GM19043 (cell line): ENCODE data around the gene TRAPPC4.
"Not testable (repeated sequence)": the region's sequence is repeated elsewhere in the genome, so short reads cannot be mapped to it uniquely, and the experiment has no call there.

Experiments used
- ATAC-seq: cut with Tn5 transposase; IDR thresholded peaks from one replicate; pipeline ENCODE4 v1.9.1; 2021; ENCODE audit warnings: low read depth; ENCODE audit not compliant: unreplicated experiment

TRAPPC4 gene

DNA sequence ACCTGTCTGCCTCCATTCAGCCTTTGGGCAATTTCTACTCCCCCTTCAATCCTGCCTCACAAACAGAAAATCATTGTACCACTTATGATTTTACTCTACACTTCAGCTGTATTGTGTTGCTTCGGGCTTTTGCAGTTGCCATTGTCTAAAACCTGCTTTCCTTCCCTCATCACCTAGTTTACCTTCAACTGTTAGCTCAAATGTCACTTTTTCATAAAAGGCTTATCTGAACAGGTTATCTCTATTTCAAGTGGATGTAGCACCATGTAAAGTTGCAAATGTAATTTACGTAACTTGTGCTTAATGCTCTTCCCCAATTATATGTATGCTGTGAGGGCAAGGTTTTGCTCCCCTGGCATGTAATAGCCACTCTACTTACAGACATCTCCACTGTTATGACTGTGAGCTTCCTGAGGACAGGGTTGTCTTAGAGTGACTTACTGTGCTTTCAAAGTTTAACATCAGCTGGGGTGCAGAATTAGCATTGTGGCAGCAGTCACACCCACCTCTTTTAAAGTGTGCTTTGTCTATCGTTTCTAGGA lies 5.9 kb upstream of the TRAPPC4 start:
- ATAC-seq = no peak

DNA sequence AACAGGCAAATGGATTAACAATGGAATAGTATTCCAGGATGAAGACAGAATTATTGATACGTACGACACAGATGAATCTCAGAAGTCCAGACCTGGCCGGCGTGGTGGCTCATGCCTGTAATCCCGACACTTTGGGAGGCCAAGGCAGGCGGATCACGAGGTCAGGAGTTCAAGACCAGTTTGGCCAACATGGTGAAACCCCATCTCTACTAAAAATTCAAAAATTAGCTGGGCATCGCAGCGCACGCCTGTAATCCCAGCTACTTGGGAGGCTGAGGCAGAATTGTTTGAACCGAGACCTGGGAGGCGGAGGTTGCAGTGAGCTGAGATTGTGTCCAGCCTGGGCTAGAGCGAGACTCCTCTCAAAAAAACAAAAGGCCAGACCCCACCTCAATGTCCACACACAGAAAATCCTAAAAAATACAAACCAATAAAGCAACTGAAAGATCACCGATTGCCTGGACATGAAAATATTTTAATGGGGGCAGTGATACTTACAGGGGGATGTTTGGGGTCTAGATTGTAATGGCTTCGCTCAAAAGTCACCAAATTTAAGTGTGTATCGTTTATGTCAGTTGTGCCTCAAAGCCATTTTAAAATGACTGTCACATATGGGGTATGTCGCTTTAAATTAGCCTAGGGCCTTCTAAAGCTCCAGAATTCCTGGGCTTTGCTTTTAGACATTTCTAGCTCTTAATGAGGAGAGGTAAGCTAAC lies 4.2 kb upstream of the TRAPPC4 start:
- no peak for ATAC-seq

DNA sequence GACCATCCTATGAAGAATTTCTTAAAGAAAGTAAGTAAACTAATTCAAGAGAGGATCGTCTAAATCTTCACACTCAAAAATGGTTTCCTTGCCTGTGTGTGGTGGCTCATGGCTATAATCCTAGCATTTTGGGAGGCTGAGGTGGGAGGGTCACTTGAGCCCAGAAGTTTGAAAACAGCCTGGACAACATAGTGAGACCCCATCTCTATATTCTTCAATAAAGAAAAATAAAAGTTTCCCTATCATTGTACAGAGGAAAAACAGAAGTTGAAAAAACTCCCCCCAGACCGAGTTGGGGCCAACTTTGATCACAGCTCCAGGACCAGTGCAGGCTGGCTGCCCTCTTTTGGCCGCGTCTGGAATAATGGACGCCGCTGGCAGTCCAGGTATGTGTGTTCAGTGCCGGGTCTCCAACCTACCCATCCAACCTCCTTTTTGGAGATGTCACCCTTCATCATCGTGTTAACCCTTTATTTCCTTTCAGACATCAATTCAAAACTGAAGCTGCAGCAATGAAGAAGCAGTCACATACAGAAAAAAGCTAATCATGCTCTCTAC lies 3.4 kb upstream of the TRAPPC4 start:
- ATAC-seq = no peak

DNA sequence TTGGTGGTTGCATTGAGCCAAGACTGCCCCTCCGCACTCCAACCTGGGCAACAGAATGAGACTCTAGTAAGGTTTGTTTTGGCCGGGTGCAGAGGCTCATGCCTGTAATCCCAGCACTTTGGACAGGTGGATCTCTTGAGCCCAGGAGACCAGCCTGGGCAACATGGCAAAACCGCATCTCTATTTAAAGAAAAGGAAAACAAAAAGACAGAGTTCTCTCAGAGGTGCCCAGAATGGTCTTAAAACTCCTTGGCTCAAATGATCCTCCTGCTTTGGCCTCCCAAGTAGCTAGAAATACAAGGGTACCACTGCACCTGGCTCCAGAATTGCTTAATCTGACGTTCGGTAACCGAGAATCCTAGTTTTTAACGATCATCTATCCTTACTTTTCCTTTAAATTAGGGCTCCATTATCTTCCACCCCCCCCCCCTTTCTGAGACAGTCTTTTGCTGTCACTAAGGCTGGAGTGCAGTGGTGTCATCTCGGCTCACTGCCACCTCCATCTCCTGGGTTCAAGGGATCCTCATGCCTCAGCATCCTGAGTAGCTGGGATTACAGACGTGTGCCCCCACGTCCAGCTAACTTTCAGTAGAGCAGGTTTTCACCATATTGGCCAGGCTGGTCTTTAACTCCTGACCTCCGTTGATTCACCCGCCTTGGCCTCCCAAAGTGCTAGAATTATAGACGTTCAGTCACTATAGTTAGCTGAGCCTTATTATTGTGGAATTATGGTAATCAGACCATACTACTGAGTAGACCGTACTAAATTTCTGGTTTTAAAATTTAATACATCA lies 2.2 kb upstream of the TRAPPC4 start:
- no peak for ATAC-seq

DNA sequence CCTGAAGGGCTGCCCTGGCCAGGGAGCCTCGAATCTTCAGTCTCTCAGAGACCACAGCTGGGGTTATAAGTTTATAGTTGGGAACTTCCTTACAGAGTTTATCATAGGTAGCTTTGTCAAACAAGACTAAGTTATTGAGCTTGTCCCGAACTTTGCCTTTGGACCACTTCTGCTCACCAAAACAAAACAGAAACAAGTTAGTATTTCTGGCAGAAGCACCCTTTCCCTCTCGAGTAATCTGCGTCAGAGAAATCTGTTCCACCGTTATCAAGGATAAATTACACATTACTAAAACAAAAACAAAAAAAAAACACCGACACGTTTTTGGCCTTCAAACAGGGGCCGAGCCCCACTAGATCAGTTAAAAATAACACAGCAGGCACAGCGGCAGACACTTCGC lies 1.2 kb upstream of the TRAPPC4 start:
- not testable (repeated sequence) for ATAC-seq

DNA sequence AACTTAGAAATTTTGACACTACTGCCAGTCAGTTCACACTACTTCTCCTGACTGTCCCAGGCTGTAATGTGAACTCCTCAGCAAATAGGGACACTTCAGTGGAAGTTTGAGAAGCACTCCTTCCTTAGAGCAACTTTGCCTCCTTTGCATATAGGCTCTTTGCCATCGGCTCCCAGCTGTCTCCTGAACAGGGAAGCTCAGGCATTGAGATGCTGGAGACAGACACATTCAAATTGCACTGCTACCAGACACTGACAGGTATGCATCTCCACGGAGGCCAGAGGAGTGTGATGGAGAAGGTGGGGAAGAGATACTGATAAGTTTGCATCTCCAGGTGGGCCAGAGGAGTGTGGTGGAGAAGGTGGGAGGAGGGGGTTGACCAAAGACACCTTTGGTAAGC lies 1.4 kb downstream of the TRAPPC4 start:
- ATAC-seq = no peak

DNA sequence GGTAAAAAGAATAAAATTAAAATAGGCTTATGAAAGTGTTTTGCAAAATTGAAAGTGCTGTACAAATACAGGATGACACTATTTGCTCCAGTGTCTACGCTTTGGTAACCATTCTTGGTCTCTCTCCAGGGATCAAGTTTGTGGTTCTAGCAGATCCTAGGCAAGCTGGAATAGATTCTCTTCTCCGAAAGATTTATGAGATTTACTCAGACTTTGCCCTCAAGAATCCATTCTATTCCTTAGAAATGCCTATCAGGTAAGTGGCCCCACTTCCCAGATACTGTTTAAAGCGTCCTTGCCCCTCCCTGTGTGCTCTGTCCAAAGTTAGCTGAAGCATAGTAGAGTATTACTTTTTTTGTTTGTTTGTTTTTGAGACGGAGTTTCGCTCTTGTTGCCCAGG lies 3.1 kb downstream of the TRAPPC4 start:
- no peak for ATAC-seq

DNA sequence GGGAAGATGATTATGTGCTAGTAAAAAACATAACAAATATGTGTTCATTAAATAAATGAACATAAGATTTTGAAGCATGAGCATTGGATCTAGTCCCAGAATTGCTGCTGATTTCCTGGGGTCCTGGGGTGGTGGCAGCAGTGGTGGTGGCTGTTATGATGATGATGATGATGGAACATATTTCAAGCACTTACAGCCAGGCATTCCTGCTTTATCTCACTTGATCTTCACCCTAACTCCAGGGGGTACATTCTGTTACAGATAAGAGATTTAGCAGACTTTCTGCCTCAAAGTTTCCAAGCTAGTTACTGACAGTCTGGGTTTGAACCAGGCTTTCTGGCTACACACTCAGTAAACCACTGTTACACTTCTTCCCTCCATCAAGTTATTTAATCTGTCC lies 5.2 kb downstream of the TRAPPC4 start:
- ATAC-seq = no peak

DNA sequence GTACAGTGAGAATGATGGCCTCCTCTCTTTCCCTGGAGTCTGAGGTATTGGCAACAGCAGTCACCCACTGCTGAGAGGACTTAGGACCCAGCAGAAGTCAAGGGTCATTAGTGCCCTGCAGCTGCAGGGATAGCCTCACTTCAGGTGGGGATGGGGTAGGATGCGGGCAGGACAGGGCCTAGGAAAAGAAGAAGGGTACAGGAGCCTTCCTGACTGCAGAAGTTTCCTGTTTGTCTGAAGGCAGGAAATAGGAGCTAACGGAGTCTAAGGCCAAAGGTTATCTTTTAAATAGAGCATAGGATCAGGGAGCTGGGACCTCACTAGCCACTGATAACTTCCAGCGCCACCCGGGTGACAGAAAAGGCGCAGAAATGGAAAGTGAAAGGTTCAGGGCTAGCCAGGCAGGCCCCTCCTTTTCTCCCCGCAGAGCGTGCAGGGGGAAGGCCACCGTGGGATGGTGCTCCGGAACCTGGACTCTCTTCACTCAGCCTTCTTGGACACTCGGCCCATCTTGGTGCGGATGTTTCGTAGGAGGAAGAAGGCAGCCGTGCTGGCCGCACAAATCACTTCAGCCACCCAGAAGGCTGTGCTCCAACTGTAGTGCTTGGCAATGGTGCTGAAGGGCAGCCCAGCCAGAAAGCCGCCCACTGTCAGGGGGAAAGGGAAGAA lies 6.0 kb downstream of the TRAPPC4 start:
- no peak for ATAC-seq

DNA sequence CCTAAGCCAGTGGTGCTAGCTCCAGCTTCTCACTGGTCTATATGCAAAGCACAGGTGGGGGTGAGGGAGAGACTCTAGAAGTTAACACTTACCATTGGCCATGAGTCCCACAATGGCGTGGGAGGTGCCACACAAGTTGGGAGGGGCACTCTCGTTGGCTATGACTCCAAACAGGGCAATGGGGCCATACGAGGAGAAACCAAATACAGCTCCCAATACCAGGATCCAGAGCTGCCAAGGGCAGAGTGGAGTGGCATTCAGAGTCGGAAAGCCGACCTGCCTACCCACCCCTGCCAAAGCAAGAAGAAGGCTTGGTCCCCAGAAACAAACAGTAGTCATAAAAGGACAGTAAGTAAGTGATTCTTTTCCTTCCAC lies 6.5 kb downstream of the TRAPPC4 start:
- ATAC-seq = no peak

DNA sequence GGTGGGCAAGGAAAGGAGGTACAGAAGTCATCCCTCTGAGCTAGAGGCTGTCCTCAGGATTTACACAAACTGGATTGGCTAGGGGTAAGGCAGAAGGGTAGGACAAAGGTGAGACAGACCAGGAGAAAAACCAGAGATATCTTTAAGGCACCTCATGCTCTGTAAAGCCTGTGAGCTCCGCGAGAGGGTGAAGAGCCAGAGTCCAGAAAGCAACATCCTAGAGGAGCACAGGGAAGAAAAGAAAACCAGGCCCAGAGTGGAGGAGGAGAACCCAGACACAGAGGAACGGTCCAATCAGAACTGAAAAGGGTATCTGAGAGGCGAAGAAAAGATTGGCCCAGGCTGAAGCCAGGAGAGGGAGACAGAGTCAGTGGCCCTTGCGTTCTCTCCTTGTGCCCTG lies 7.0 kb downstream of the TRAPPC4 start:
- no peak for ATAC-seq

DNA sequence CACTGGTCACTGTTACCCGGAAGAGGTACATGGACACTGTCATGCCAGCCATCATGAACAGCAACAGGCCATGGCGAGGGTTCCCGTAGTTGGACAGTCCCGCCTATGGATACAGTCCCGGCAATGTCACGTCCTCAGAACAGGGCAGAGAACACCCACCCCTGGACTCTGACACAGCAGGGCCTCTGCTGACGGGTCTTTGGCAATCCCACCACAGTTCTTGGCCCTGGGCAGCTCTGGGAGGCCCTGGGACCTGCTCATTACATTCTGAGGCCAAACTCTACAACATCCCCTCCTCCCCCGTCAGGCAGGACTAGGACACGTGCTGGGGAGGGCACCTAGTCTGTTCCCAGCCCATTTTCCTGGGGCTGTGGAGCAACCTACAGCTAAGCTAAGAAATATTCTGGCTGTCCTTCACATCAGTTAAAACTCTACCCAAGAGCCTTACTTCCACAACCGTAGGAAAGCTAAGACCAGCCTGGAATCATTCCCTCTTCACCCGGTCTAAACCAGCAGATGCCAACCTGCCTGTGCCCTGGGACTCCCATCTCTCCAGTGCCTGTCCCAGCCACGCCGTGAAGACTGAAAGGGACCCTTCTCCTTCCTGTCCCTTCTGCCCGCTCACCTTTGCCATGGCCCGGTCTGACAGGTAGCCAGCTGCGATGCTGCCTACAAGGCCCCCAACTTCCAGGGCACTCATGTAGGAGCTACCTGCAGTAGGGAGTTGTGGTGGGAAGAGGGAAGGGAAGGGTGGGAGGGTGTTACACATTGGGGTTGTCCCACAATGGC lies 7.6 kb downstream of the TRAPPC4 start:
- no peak for ATAC-seq

DNA sequence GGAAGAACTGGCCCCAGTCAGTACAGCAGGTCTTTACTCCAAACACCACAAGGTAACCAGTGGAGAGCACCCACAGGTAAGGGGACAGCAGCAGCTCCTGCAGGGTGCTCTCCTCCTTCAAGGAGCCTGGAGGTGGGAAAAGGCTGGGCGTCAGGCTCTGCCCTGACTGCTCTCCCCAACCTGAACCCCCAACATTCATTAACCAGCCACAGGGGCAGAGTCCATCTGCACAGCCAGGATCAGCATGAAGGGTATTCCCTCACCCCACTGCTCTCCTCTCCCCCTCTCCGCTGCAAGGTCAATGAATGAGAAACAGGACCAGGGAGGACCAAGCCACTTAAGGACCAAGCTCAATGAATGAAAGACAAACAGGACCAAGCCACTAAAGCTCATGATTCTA lies 8.4 kb downstream of the TRAPPC4 start:
- ATAC-seq = no peak

DNA sequence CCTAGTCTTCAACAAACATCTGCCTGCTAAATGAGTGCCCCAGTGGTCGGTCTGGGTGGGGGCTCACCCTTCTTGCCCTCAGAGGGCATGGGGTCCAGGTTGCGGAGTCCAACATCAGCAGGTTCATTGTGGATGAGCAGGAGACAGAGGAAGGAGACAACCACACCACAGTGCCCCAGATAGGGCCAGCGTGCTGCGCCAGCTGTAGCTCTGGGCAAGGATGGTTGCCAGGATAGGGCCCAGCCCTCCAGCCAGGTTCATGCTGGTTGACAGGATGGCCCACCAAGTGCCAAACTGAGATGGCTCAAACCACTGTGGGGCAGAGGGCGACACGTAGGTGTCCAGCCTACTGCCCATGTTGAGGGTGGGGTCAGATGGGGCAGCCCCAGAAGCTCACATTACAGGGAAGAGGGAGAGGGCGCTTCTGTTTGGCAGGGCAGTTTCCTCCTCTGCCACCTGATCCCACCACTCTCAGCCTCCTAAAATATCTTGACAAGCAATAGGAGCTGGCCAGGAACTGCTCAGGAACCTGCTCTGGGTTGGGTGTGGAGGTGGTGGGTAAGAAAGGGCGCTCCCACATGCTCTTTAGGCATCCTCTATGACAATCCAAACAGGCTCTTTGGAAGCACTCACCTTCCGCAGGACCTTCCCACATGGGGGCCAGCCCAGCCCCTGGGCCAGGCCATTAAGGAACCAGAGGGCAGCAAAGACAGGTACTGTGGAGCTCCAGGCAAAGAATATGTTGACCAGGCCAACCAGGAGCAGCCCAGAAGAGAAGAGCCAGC lies 9.2 kb downstream of the TRAPPC4 start:
- no peak for ATAC-seq

DNA sequence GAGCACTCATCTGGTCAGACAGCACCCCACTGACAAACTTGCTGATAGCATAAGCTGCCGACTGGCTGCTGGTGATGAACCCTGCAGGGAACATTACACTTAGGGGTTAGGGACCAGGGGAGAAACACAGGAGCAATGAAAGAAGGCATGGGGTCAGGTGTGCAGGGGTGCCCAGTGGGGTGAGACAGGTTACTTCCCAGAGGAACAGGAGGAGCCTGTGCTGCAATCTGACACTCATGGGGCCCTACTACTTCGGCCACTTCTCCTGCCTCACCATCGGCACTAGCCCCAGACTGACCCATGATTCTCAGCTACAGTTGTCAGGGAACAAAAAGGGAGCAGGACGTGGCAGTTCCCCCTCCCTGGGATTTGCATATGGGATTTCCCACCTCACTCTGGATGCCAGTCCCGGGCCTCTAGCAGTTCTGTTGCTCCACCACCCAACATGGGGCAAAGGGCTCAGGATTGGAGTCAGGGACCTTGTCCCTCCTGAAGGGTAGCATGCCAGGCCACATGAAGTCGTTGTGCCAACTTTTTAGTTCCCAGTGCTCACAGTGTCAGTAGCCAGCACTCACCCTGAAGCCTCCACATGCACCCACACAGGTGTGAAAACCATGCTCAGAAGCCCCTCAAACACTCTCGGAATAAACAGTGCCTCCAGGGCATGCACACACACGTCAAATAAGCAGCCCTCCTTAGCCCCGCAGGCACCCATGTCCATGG lies 9.9 kb downstream of the TRAPPC4 start:
- ATAC-seq = no peak

DNA sequence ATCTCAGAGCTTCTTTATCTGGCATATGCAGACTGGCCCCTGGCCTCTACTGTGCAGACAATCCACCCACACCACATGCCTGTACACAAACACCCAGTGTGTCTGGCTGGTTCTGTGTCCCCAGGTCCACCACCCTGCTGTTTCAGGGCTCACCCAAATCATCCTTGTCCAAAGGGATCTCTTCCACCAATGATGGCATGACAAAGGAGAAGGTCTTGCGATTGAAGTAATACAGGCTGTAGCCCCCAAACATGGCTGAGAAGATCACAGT lies 10.4 kb downstream of the TRAPPC4 start:
- ATAC-seq = no peak

DNA sequence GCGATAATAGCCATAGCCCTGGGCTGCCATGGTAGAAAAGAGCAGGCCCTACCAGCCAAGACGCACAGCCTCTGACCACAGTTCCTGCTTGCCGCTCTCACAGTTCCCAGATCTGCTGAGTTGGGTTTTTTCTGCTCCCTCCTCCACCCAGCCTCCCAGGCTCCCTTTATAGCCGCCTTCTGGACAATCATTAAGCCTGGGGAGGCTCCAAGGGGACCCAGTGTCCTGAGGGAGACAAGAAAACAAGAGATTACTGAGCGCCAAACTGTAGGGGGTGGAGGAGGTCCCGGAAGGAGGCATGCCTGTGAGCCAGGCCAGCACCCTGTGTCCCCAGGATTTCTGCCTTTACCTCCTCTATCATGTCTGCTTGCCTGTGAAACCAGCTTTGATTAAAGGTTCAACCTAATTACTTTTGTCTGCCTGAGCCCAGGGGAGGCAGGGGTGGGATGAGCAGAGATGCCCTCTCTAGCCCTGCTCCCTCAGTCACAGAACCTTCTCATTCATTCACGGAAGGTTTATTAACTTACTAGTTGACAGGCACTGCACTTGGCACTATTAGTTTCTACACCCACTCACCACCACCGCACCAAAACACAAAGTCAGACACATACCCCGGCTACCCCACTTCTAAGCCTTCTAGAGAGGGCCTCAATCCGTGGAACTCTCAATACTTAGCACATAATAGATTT lies 10.9 kb downstream of the TRAPPC4 start:
- peak; percentile 5 for ATAC-seq

DNA sequence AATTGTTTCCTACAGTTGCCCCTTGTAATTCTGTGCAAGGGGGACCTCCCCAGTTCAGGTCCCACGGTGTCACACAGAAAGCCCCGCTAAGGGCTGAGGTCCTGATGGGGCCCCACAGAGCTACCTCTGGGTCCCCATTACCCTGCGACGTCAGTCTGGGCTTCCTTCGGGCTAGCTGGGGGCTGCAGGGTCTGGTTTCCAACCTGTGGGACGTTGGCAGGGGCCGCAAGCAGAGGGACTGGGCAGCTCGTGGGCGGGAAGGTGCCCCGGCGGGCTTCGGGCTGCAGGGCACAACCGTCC lies 11.4 kb downstream of the TRAPPC4 start:
- ATAC-seq = peak; percentile 10
